Loucy (cell line): Measurements from ENCODE around the gene PYGB.

ENCODE experiments used
- CTCF ChIP-seq: fragments of 200-600 bp; sonication (generic); conservative IDR thresholded peaks from 2 replicates; pipeline ENCODE4 v1.5.1; 2014; ENCODE audit warnings: mild to moderate bottlenecking, antibody characterized with exemption, low read length
- EZH2phosphoT487 ChIP-seq: fragments of 200-600 bp; IDR thresholded peaks from 2 replicates; pipeline ENCODE4 v1.6.1; 2018; ENCODE audit warnings: antibody characterized with exemption, mild to moderate bottlenecking, moderate library complexity, borderline replicate concordance

GRCh38 chr20:25245461-25245860 is 2.4 kb upstream of the PYGB start:
- TF ChIP-seq CTCF = no peak
- TF ChIP-seq EZH2phosphoT487 = no peak
